B cell (primary cell): ENCODE data around the gene ERMAP. TPM values are rescaled to one million over a fixed set of nuclear protein-coding genes. Genes with fewer than 3 reads are reported as not detected.

Source experiments
- ATAC-seq: fragments of 200-7000 bp; cut with Tn5 transposase; one replicate; pipeline ENCODE4 v1.10.0; 2021; ENCODE audit warnings: low read depth, mild to moderate bottlenecking, moderate number of reproducible peaks, moderate library complexity
- CTCF ChIA-PET: fragments of 350-600 bp; sonication (Branson Sonifier 250); formaldehyde crosslinking; loops from one replicate; lab custom pipeline; 2021; ENCODE audit warnings: antibody characterized with exemption, inconsistent platforms; lab: Charles Lee
- POLR2A ChIA-PET: fragments of 350-600 bp; sonication (Branson Sonifier 250); formaldehyde crosslinking; loops from one replicate; lab custom pipeline; 2021; ENCODE audit warnings: antibody characterized with exemption; lab: Charles Lee
- DNase-seq: peaks from one replicate; pipeline ENCODE4 v3.0.0; 2013
- H2AFZ ChIP-seq: 2 replicates; pipeline ENCODE4 v1.6.1; 2012; ENCODE audit warnings: mild to moderate bottlenecking, low read depth, low read length; ENCODE audit not compliant: insufficient read depth, poor library complexity, severe bottlenecking
- H3K27ac ChIP-seq, 2 donors: 1 replicate in 1 of 2; 2 replicates in 1 of 2; pipeline ENCODE4 v1.5.1; 2012 to 2013; ENCODE audit warnings: low read length in 2 of 2, mild to moderate bottlenecking in 2 of 2, moderate library complexity in 1 of 2
- H3K27me3 ChIP-seq, 4 experiments: fragments of 200-600 bp in 1 of 4; sonication (generic) in 1 of 4; replicated peaks in 1 of 4; 1 replicate in 2 of 4; 2 replicates in 2 of 4; pipeline versions ENCODE4 v1.6.1 to v1.7.0; 2013 to 2016; ENCODE audit warnings: low read length in 3 of 4, mild to moderate bottlenecking in 2 of 4, mixed read lengths in 1 of 4, moderate library complexity in 1 of 4; ENCODE audit not compliant: insufficient read depth in 4 of 4, control insufficient read depth in 3 of 4; ENCODE audit errors: control extremely low read depth in 1 of 4
- H3K36me3 ChIP-seq, 2 experiments: replicated peaks in 1 of 2; 1 replicate in 1 of 2; 2 replicates in 1 of 2; pipeline versions ENCODE4 v1.6.1 to v1.7.1; 2013; ENCODE audit warnings: low read length in 1 of 2; ENCODE audit not compliant: insufficient read depth in 2 of 2, control insufficient read depth in 1 of 2; ENCODE audit errors: control extremely low read depth in 1 of 2, extremely low read depth in 1 of 2
- H3K4me1 ChIP-seq, 2 donors: fragments of 200-600 bp in 1 of 2; sonication (generic) in 1 of 2; 1 replicate in 1 of 2; 2 replicates in 1 of 2; pipeline versions ENCODE4 v1.5.1 to v1.6.1; 2013 to 2017; ENCODE audit warnings: low read length in 2 of 2; ENCODE audit not compliant: control insufficient read depth in 2 of 2, insufficient read depth in 2 of 2
- H3K4me2 ChIP-seq: replicated peaks from 2 replicates; pipeline ENCODE3; 2012; ENCODE audit warnings: mild to moderate bottlenecking, low read depth, low read length; ENCODE audit not compliant: poor library complexity, severe bottlenecking
- H3K4me3 ChIP-seq, 5 experiments: fragments of 200-600 bp in 1 of 5; sonication (generic) in 1 of 5; 1 replicate in 3 of 5; 2 replicates in 2 of 5; pipeline versions ENCODE4 v1.5.1 to v1.7.0; 2011 to 2016; ENCODE audit warnings: low read length in 4 of 5, mild to moderate bottlenecking in 4 of 5, low read depth in 2 of 5, control low read depth in 1 of 5, moderate library complexity in 1 of 5; ENCODE audit not compliant: insufficient read depth in 1 of 5; ENCODE audit errors: control extremely low read depth in 1 of 5, extremely low read depth in 1 of 5
- H3K79me2 ChIP-seq: fragments of 200-600 bp; sonication (generic); one replicate; pipeline ENCODE4 v1.6.0; 2016; ENCODE audit warnings: low read length; ENCODE audit not compliant: control insufficient read depth, insufficient read depth
- H3K9ac ChIP-seq: fragments of 200-600 bp; sonication (generic); 2 replicates; pipeline ENCODE4 v1.6.1; 2017; ENCODE audit warnings: mild to moderate bottlenecking, low read length, moderate library complexity
- H3K9me3 ChIP-seq, 3 donors: one replicate each; pipeline versions ENCODE4 v1.6.1 to v1.7.1; 2013; ENCODE audit warnings: low read length in 2 of 3; ENCODE audit not compliant: control insufficient read depth in 2 of 3, insufficient read depth in 1 of 3; ENCODE audit errors: control extremely low read depth in 1 of 3
- H4K20me1 ChIP-seq: 2 replicates; pipeline ENCODE4 v1.6.0; 2012; ENCODE audit warnings: mild to moderate bottlenecking, low read length; ENCODE audit not compliant: insufficient read depth, control insufficient read depth, poor library complexity, severe bottlenecking
- H3K27ac Mint-ChIP-seq: one replicate; pipeline ENCODE4 v1.8.0; 2021; ENCODE audit warnings: mixed read lengths
- H3K27me3 Mint-ChIP-seq: one replicate; pipeline ENCODE4 v1.8.0; 2021; ENCODE audit warnings: mixed read lengths
- H3K4me1 Mint-ChIP-seq: one replicate; pipeline ENCODE4 v1.8.0; 2021; ENCODE audit warnings: mixed read lengths
- H3K4me3 Mint-ChIP-seq: one replicate; pipeline ENCODE4 v1.8.0; 2021; ENCODE audit warnings: mixed read lengths
- H3K9me3 Mint-ChIP-seq: one replicate; pipeline ENCODE4 v1.8.0; 2022; ENCODE audit warnings: mixed read lengths; ENCODE audit not compliant: insufficient read depth
- EZH2 ChIP-seq: IDR thresholded peaks from 2 replicates; pipeline ENCODE4 v1.6.1; 2012; ENCODE audit warnings: borderline replicate concordance, low read depth, mild to moderate bottlenecking, moderate library complexity, low read length; ENCODE audit not compliant: insufficient read depth, poor library complexity, severe bottlenecking
- WGBS: methylation state at CpG from one replicate; pipeline ENCODE4 v1.1.5; 2013; ENCODE audit warnings: missing lambda C conversion rate; ENCODE audit not compliant: insufficient coverage; 5-methylcytosine and 5-hydroxymethylcytosine counted together
- intact Hi-C: fragments of 100-400 bp; cut with micrococcal nuclease; formaldehyde crosslinking; loops from one replicate; pipeline ENCODE4 v1.10.0; 2022
- polyA plus RNA-seq: library from polyadenylated mRNA; depleted of rRNA; stranded (reverse); fragments of >200 nt; gene quantifications from 2 replicates; pipeline ENCODE4 v1.2.3, GENCODE V29; 2012
- total RNA-seq, 2 donors: library from RNA; stranded (reverse); fragments of 120-200 nt in 1 of 2; gene quantifications; 1 replicate in 1 of 2; 2 replicates in 1 of 2; pipeline versions ENCODE4 v1.2.3 to v1.2.4, GENCODE V29; 2013 to 2022
- TF ChIP-seq, protein P1 (sequence below): fragments of 200-600 bp; IDR thresholded peaks from one replicate; pipeline ENCODE4 v1.8.0; 2022; ENCODE audit warnings: antibody characterized with exemption, mild to moderate bottlenecking

Gene ERMAP
- total and polyA plus RNA-seq, 2 donors (not counting 1 experiment from before 2014, with no cell fraction given), result 4.9 to 13.1 TPM

DNA sequence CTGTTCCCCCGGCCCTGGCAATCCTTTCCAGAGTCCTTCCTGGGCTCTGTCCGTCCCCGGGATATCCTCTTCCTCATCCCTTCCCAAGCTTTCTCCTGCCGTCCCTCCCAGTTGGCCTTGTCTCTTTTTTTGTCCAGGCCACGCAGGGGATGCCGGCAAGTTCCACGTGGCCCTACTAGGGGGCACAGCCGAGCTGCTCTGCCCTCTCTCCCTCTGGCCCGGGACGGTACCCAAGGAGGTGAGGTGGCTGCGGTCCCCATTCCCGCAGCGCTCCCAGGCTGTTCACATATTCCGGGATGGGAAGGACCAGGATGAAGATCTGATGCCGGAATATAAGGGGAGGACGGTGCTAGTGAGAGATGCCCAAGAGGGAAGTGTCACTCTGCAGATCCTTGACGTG is 13.7 kb downstream of the ERMAP start:
- Mint-ChIP-seq H3K9me3 (no peaks in the 10 kb centered on the region), H3K27ac (no peak overlapping the region), H3K4me1 (peaks cover 5% of the 10 kb centered on the region), H3K4me3 (no peak overlapping the region), H3K27me3 (no peaks in the 10 kb centered on the region)
- Histone ChIP-seq H2AFZ (no peak overlapping the region), H3K9me3 (no peaks in the 10 kb centered on the region), H3K36me3 (no peaks in the 10 kb centered on the region), H3K4me2 (no peak overlapping the region), H4K20me1 (no peaks in the 10 kb centered on the region), H3K9ac (no peak overlapping the region), H3K79me2 (no peaks in the 10 kb centered on the region), H3K27ac (no peak overlapping the region), H3K4me1 (peaks cover 3 to 5% of the 10 kb centered on the region in 2 donors), H3K27me3 (no peaks in the 10 kb centered on the region), H3K4me3 (no peak overlapping the region)
- WGBS, result 98% methylated on average over 15 of the region's 17 CpGs
- DNase-seq (no peak), ATAC-seq (no peak)
- POLR2A ChIA-PET, result no interaction called here
- CTCF ChIA-PET, result no interaction called here
- intact Hi-C loops, result no loop called here
- TF ChIP-seq EZH2, result no peak
- TF ChIP-seq, protein P1, sequence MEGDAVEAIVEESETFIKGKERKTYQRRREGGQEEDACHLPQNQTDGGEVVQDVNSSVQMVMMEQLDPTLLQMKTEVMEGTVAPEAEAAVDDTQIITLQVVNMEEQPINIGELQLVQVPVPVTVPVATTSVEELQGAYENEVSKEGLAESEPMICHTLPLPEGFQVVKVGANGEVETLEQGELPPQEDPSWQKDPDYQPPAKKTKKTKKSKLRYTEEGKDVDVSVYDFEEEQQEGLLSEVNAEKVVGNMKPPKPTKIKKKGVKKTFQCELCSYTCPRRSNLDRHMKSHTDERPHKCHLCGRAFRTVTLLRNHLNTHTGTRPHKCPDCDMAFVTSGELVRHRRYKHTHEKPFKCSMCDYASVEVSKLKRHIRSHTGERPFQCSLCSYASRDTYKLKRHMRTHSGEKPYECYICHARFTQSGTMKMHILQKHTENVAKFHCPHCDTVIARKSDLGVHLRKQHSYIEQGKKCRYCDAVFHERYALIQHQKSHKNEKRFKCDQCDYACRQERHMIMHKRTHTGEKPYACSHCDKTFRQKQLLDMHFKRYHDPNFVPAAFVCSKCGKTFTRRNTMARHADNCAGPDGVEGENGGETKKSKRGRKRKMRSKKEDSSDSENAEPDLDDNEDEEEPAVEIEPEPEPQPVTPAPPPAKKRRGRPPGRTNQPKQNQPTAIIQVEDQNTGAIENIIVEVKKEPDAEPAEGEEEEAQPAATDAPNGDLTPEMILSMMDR, result no peak

DNA sequence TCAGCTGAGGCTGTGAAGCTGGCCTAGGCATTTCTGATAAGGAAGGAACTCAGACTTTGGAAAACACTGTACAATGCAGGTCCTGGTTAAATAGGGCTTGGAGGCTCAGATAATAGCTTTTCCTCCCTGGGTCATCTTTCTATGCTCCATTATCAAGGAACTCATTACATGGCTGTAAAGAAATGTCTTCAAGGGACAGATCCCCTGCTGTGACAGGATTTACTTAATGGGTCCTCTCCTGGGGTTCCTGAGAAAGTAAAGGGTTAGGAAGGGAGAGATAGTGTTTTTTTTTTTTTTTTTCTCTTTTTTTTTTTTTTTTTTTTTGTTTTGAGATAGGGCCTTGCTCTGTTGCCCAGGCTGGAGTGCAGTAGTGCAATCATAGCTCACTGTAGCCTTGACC is 14.4 kb downstream of the ERMAP start:
- ATAC-seq (no peak), DNase-seq (no peak)
- H2AFZ ChIP-seq, result no peak overlapping the region
- no peak overlapping the region for H3K27ac Mint-ChIP-seq
- H3K36me3 ChIP-seq, result no peaks in the 10 kb centered on the region
- H3K9me3 Mint-ChIP-seq, result no peaks in the 10 kb centered on the region
- no peak overlapping the region for H3K4me3 Mint-ChIP-seq
- TF ChIP-seq, protein P1, result no peak
- no peak for TF ChIP-seq EZH2
- ChIA-PET POLR2A (no interaction called here), CTCF (no interaction called here)
- peaks cover 3 to 5% of the 10 kb centered on the region in 2 donors for H3K4me1 ChIP-seq
- no peaks in the 10 kb centered on the region for H3K79me2 ChIP-seq
- peaks cover 7% of the 10 kb centered on the region for H3K4me1 Mint-ChIP-seq
- no peak overlapping the region for H3K4me2 ChIP-seq
- no peaks in the 10 kb centered on the region for H3K27me3 Mint-ChIP-seq
- intact Hi-C loops, result no loop called here
- H3K27me3 ChIP-seq, result no peaks in the 10 kb centered on the region
- H3K9ac ChIP-seq, result no peak overlapping the region
- no peaks in the 10 kb centered on the region for H3K9me3 ChIP-seq
- H4K20me1 ChIP-seq, result no peaks in the 10 kb centered on the region
- H3K4me3 ChIP-seq, result no peak overlapping the region
- H3K27ac ChIP-seq, result no peak overlapping the region
